Neural cell (in vitro differentiated cells): ENCODE data around the gene MRPS34. TPM values are rescaled to one million over a fixed set of nuclear protein-coding genes. Genes with fewer than 3 reads are reported as not detected.

ENCODE experiments used
- H2AFZ ChIP-seq: fragments of 200-600, 300-800 bp; sonication (generic), shearing (Covaris generic); 2 replicates; pipeline ENCODE4 v1.6.0; 2014; ENCODE audit warnings: low read depth, mild to moderate bottlenecking, antibody characterized with exemption, low read length, moderate library complexity
- H3F3A ChIP-seq: fragments of 200-600 bp; shearing (Covaris generic); 2 replicates; pipeline ENCODE4 v1.6.1; 2016; ENCODE audit warnings: mild to moderate bottlenecking, moderate library complexity, mixed read lengths, antibody characterized with exemption, low read length; ENCODE audit not compliant: insufficient read depth, poor library complexity, severe bottlenecking
- H3K27ac ChIP-seq: fragments of 200-600, 300-800 bp; sonication (generic), shearing (Covaris generic); 2 replicates; pipeline ENCODE4 v1.5.1; 2014; ENCODE audit warnings: mild to moderate bottlenecking, low read length, moderate library complexity
- H3K27me3 ChIP-seq: fragments of 300-800, 200-600 bp; sonication (generic), shearing (Covaris generic); 2 replicates; pipeline ENCODE4 v1.6.0; 2014; ENCODE audit warnings: mild to moderate bottlenecking, low read depth, low read length, moderate library complexity; ENCODE audit not compliant: insufficient read depth
- H3K36me3 ChIP-seq: fragments of 300-800, 200-600 bp; sonication (generic), shearing (Covaris generic); 2 replicates; pipeline ENCODE4 v1.5.1; 2014; ENCODE audit warnings: mild to moderate bottlenecking, antibody characterized with exemption, low read length, moderate library complexity; ENCODE audit not compliant: insufficient read depth
- H3K4me2 ChIP-seq: fragments of 300-800, 200-600 bp; sonication (generic), shearing (Covaris generic); 2 replicates; pipeline ENCODE4 v1.6.0; 2014; ENCODE audit warnings: mild to moderate bottlenecking, low read length
- H3K4me3 ChIP-seq: fragments of 300-800, 200-600 bp; sonication (generic), shearing (Covaris generic); 2 replicates; pipeline ENCODE4 v1.5.1; 2014; ENCODE audit warnings: mild to moderate bottlenecking, low read length, moderate library complexity
- H3K79me2 ChIP-seq: fragments of 200-600 bp; shearing (Covaris generic); replicated peaks from 2 replicates; pipeline ENCODE4 v1.6.0; 2014; ENCODE audit warnings: mild to moderate bottlenecking, low read length, moderate library complexity; ENCODE audit not compliant: insufficient read depth
- H3K9ac ChIP-seq: fragments of 300-800, 200-600 bp; sonication (generic), shearing (Covaris generic); 2 replicates; pipeline ENCODE4 v1.6.1; 2016; ENCODE audit warnings: mild to moderate bottlenecking, low read length, mixed read lengths
- H3K9me2 ChIP-seq: fragments of 200-600 bp; shearing (Covaris generic); 2 replicates; pipeline ENCODE4 v1.6.1; 2016; ENCODE audit warnings: mild to moderate bottlenecking, low read length, mixed read lengths; ENCODE audit not compliant: insufficient read depth
- H3K9me3 ChIP-seq: fragments of 200-600, 300-800 bp; sonication (generic), shearing (Covaris generic); 2 replicates; pipeline ENCODE4 v1.6.1; 2016; ENCODE audit warnings: mild to moderate bottlenecking, mixed run types, low read length, moderate library complexity, mixed read lengths
- H4K20me1 ChIP-seq: fragments of 200-600 bp; shearing (Covaris generic); 2 replicates; pipeline ENCODE4 v1.6.1; 2016; ENCODE audit warnings: mild to moderate bottlenecking, mixed run types; ENCODE audit not compliant: insufficient read depth
- EP300 ChIP-seq: fragments of 450-650 bp; conservative IDR thresholded peaks from 2 replicates; pipeline ENCODE4 v1.6.1; 2014; ENCODE audit warnings: antibody characterized with exemption, mild to moderate bottlenecking, moderate library complexity; ENCODE audit not compliant: poor library complexity, severe bottlenecking
- EZH2 ChIP-seq: fragments of 200-600, 300-800 bp; shearing (Covaris generic), sonication (generic); IDR thresholded peaks from 2 replicates; pipeline ENCODE4 v1.6.1; 2014; ENCODE audit warnings: antibody characterized with exemption, low read length, borderline replicate concordance, mild to moderate bottlenecking; ENCODE audit not compliant: insufficient read depth, poor library complexity, severe bottlenecking
- MXI1 ChIP-seq: fragments of 450-650 bp; conservative IDR thresholded peaks from 2 replicates; pipeline ENCODE4 v1.6.1; 2014; ENCODE audit warnings: antibody characterized with exemption, mild to moderate bottlenecking; ENCODE audit not compliant: poor library complexity, severe bottlenecking
- POLR2AphosphoS5 ChIP-seq: IDR thresholded peaks from 2 replicates; pipeline ENCODE4 v1.6.1; 2012
- RAD21 ChIP-seq: fragments of 450-650 bp; conservative IDR thresholded peaks from 2 replicates; pipeline ENCODE4 v1.6.1; 2014; ENCODE audit warnings: antibody characterized with exemption, mild to moderate bottlenecking, moderate library complexity
- SMC3 ChIP-seq: fragments of 450-650 bp; conservative IDR thresholded peaks from 2 replicates; pipeline ENCODE4 v1.6.1; 2014; ENCODE audit warnings: antibody characterized with exemption, mild to moderate bottlenecking, moderate library complexity; ENCODE audit not compliant: poor library complexity
- TAF1 ChIP-seq: IDR thresholded peaks from 2 replicates; pipeline ENCODE4 v1.6.1; 2012; ENCODE audit warnings: low read depth
- polyA plus RNA-seq: library from polyadenylated mRNA; depleted of rRNA; stranded (reverse); fragments of >200 nt; gene quantifications from 2 replicates; pipeline ENCODE4 v1.2.3, GENCODE V29; 2014
- TF ChIP-seq, protein P1 (sequence below): fragments of 450-650 bp; IDR thresholded peaks from 2 replicates; pipeline ENCODE4 v1.5.1; 2014; ENCODE audit warnings: antibody characterized with exemption, mild to moderate bottlenecking, moderate library complexity; ENCODE audit not compliant: poor library complexity, severe bottlenecking
- TF ChIP-seq, protein P2 (sequence below): IDR thresholded peaks from 2 replicates; pipeline ENCODE4 v1.6.1; 2012; ENCODE audit warnings: borderline replicate concordance

Gene MRPS34
- polyA plus RNA-seq, 1 donor from 2014 or later, result 113 TPM

DNA sequence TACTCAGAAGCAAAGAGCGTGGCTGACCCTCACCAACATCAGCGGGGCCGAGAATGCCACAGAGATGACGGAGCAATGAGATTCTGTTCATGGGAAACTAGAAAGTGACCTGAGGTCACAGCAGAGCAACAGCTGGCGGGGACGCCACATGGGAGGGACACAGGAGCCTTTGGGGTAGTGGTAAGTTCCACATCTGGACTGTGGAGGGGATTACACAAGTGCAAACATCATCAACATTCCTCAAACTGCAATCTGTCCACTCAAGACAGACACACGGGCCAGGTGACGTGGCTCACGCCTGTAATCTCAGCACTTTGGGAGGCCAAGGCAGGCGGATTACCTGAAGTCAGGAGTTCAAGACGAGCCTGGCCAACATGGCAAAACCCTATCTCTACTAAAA is 42.5 kb upstream of the MRPS34 start:
- H3K4me2 ChIP-seq, result no peak overlapping the region
- TF ChIP-seq RAD21 (no peak), EP300 (no peak), MXI1 (no peak), SMC3 (no peak), POLR2AphosphoS5 (no peak), EZH2 (no peak)
- TF ChIP-seq, protein P1, sequence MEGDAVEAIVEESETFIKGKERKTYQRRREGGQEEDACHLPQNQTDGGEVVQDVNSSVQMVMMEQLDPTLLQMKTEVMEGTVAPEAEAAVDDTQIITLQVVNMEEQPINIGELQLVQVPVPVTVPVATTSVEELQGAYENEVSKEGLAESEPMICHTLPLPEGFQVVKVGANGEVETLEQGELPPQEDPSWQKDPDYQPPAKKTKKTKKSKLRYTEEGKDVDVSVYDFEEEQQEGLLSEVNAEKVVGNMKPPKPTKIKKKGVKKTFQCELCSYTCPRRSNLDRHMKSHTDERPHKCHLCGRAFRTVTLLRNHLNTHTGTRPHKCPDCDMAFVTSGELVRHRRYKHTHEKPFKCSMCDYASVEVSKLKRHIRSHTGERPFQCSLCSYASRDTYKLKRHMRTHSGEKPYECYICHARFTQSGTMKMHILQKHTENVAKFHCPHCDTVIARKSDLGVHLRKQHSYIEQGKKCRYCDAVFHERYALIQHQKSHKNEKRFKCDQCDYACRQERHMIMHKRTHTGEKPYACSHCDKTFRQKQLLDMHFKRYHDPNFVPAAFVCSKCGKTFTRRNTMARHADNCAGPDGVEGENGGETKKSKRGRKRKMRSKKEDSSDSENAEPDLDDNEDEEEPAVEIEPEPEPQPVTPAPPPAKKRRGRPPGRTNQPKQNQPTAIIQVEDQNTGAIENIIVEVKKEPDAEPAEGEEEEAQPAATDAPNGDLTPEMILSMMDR, result no peak
- H3K27me3 ChIP-seq, result no peaks in the 10 kb centered on the region
- no peaks in the 10 kb centered on the region for H3K9me2 ChIP-seq
- H3F3A ChIP-seq, result no peaks in the 10 kb centered on the region
- H3K9ac ChIP-seq, result no peak overlapping the region
- H2AFZ ChIP-seq, result no peak overlapping the region
- no peak overlapping the region for H3K4me3 ChIP-seq
- no peaks in the 10 kb centered on the region for H4K20me1 ChIP-seq
- H3K9me3 ChIP-seq, result no peaks in the 10 kb centered on the region
- H3K36me3 ChIP-seq, result no peaks in the 10 kb centered on the region
- no peaks in the 10 kb centered on the region for H3K79me2 ChIP-seq
- no peak overlapping the region for H3K27ac ChIP-seq

DNA sequence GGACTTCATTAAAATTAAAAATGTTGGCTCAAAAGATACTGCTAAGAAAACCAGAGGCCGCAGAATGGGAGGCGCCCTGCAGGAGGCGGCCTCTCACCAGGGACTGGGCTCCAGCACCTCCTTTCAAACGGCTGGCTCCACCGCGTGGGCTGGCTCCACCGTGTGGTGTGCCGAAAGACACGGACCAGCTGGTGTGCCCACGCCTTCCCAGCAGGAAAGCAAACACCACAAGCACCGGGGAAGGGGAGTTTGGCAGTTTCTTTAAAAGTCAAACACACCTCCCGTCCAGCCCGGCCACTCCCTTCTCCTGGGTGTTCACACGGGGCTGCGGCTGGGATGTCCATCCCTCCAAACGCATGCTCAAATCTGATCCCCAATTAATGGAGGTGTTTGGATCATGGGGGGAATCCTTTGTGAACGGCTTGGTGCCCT is 39.8 kb upstream of the MRPS34 start:
- H3K36me3 ChIP-seq, result no peaks in the 10 kb centered on the region
- H2AFZ ChIP-seq, result no peak overlapping the region
- no peak overlapping the region for H3K4me3 ChIP-seq
- no peaks in the 10 kb centered on the region for H3K9me2 ChIP-seq
- H3K9ac ChIP-seq, result no peak overlapping the region
- H3F3A ChIP-seq, result no peaks in the 10 kb centered on the region
- H4K20me1 ChIP-seq, result no peaks in the 10 kb centered on the region
- no peaks in the 10 kb centered on the region for H3K9me3 ChIP-seq
- TF ChIP-seq POLR2AphosphoS5, result no peak
- no peak for TF ChIP-seq RAD21
- TF ChIP-seq MXI1, result no peak
- TF ChIP-seq, protein P1, result no peak
- TF ChIP-seq TAF1, result no peak
- no peak for TF ChIP-seq SMC3
- no peak for TF ChIP-seq EZH2
- TF ChIP-seq, protein P2, sequence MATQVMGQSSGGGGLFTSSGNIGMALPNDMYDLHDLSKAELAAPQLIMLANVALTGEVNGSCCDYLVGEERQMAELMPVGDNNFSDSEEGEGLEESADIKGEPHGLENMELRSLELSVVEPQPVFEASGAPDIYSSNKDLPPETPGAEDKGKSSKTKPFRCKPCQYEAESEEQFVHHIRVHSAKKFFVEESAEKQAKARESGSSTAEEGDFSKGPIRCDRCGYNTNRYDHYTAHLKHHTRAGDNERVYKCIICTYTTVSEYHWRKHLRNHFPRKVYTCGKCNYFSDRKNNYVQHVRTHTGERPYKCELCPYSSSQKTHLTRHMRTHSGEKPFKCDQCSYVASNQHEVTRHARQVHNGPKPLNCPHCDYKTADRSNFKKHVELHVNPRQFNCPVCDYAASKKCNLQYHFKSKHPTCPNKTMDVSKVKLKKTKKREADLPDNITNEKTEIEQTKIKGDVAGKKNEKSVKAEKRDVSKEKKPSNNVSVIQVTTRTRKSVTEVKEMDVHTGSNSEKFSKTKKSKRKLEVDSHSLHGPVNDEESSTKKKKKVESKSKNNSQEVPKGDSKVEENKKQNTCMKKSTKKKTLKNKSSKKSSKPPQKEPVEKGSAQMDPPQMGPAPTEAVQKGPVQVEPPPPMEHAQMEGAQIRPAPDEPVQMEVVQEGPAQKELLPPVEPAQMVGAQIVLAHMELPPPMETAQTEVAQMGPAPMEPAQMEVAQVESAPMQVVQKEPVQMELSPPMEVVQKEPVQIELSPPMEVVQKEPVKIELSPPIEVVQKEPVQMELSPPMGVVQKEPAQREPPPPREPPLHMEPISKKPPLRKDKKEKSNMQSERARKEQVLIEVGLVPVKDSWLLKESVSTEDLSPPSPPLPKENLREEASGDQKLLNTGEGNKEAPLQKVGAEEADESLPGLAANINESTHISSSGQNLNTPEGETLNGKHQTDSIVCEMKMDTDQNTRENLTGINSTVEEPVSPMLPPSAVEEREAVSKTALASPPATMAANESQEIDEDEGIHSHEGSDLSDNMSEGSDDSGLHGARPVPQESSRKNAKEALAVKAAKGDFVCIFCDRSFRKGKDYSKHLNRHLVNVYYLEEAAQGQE, result no peak
- TF ChIP-seq EP300, result no peak
- H3K79me2 ChIP-seq, result no peaks in the 10 kb centered on the region
- no peak overlapping the region for H3K27ac ChIP-seq
- no peak overlapping the region for H3K4me2 ChIP-seq
- no peaks in the 10 kb centered on the region for H3K27me3 ChIP-seq
